H1 (cell line): ENCODE results near the gene PCP4L1. TPM values are rescaled to one million over a fixed set of nuclear protein-coding genes. Genes with fewer than 3 reads are reported as not detected.

Source experiments
- CTCF ChIA-PET: fragments of 300-600 bp; sonication (Branson Sonifier 250); formaldehyde crosslinking; loops from one replicate; lab custom pipeline; 2021; ENCODE audit not compliant: partially characterized antibody; lab: Charles Lee
- POLR2A ChIA-PET: fragments of 300-600 bp; sonication (Branson Sonifier 250); formaldehyde crosslinking; loops from one replicate; lab custom pipeline; 2021; ENCODE audit warnings: inconsistent platforms; ENCODE audit not compliant: partially characterized antibody; lab: Charles Lee
- DNase-seq, 2 experiments: peaks; one replicate each; pipeline versions ENCODE4 v3.0.0 to v3.0.0-alpha.2; 2010 to 2022; ENCODE audit warnings: low spot score in 2 of 2, low read depth in 1 of 2, mixed read lengths in 1 of 2
- FAIRE-seq: peaks from 2 replicates; lab custom pipeline; 2011; peaks lifted over from hg19 to GRCh38; lab: Jason Lieb, UNC
- H2AFZ ChIP-seq: 2 replicates; pipeline ENCODE4 v1.8.1; 2012; ENCODE audit warnings: low read length, inconsistent platforms
- H2AK5ac ChIP-seq: 2 replicates; pipeline ENCODE4 v1.6.1; 2013; ENCODE audit warnings: low read depth, low read length
- H2BK120ac ChIP-seq: replicated peaks from 2 replicates; pipeline ENCODE3; 2013; ENCODE audit warnings: low read depth, low read length, inconsistent platforms
- H2BK12ac ChIP-seq: 2 replicates; pipeline ENCODE4 v1.6.1; 2013; ENCODE audit warnings: low read depth, low read length
- H2BK15ac ChIP-seq: 2 replicates; pipeline ENCODE4 v1.6.1; 2013; ENCODE audit warnings: low read length
- H2BK20ac ChIP-seq: 2 replicates; pipeline ENCODE4 v1.6.1; 2013; ENCODE audit warnings: low read length
- H2BK5ac ChIP-seq: 2 replicates; pipeline ENCODE4 v1.6.1; 2013; ENCODE audit warnings: low read depth, low read length
- H3K14ac ChIP-seq: 2 replicates; pipeline ENCODE4 v1.6.1; 2013; ENCODE audit warnings: inconsistent platforms; ENCODE audit not compliant: insufficient read length
- H3K18ac ChIP-seq: 2 replicates; pipeline ENCODE4 v1.6.1; 2013; ENCODE audit warnings: low read length; ENCODE audit errors: extremely low read depth
- H3K23ac ChIP-seq: 2 replicates; pipeline ENCODE4 v1.6.1; 2013; ENCODE audit warnings: inconsistent platforms; ENCODE audit not compliant: insufficient read length
- H3K23me2 ChIP-seq: 2 replicates; pipeline ENCODE4 v1.6.1; 2013; ENCODE audit warnings: low read depth, low read length
- H3K27ac ChIP-seq: 2 replicates; pipeline ENCODE4 v1.6.1; 2011; ENCODE audit warnings: low read depth, low read length, inconsistent platforms
- H3K27me3 ChIP-seq, 4 experiments: replicated peaks in 1 of 4; 1 replicate in 1 of 4; 2 replicates in 3 of 4; pipeline versions ENCODE4 v1.6.1 to v1.8.1; 2011 to 2013; ENCODE audit warnings: low read length in 3 of 4, mild to moderate bottlenecking in 3 of 4, inconsistent platforms in 2 of 4, mixed read lengths in 2 of 4, moderate library complexity in 1 of 4; ENCODE audit not compliant: control insufficient read depth in 3 of 4, insufficient read depth in 3 of 4; ENCODE audit errors: extremely low read depth in 1 of 4
- H3K36me3 ChIP-seq, 4 experiments: 2 replicates each; pipeline versions ENCODE4 v1.6.1 to v1.8.1; 2011 to 2013; ENCODE audit warnings: mild to moderate bottlenecking in 4 of 4, low read length in 3 of 4, moderate library complexity in 2 of 4, control low read depth in 1 of 4, inconsistent platforms in 1 of 4; ENCODE audit not compliant: insufficient read depth in 4 of 4, control insufficient read depth in 2 of 4
- H3K4ac ChIP-seq: replicated peaks from 2 replicates; pipeline ENCODE3; 2013; ENCODE audit warnings: low read length, low read depth, mixed read lengths, inconsistent platforms; ENCODE audit not compliant: insufficient read length
- H3K4me1 ChIP-seq, 4 experiments: replicated peaks in 1 of 4; 1 replicate in 1 of 4; 2 replicates in 3 of 4; pipeline versions ENCODE4 v1.6.1 to v1.8.1; 2011 to 2013; ENCODE audit warnings: low read length in 3 of 4, inconsistent platforms in 2 of 4, mixed read lengths in 1 of 4; ENCODE audit not compliant: insufficient read depth in 4 of 4, control insufficient read depth in 3 of 4
- H3K4me2 ChIP-seq, 2 experiments: 2 replicates each; pipeline versions ENCODE4 v1.6.1 to v1.8.1; 2011 to 2013; ENCODE audit warnings: low read depth in 2 of 2, low read length in 2 of 2, control low read depth in 1 of 2, inconsistent platforms in 1 of 2, mild to moderate bottlenecking in 1 of 2; ENCODE audit not compliant: insufficient read depth in 1 of 2
- H3K4me3 ChIP-seq, 4 experiments: fragments of 200-600, 300-600 bp in 1 of 4; sonication (generic), shearing (Covaris generic), sonication (Bioruptor Twin) in 1 of 4; 2 replicates each; pipeline versions ENCODE4 v1.5.1 to v1.8.1; 2011 to 2016; ENCODE audit warnings: low read length in 4 of 4, low read depth in 3 of 4, control low read depth in 2 of 4, inconsistent platforms in 2 of 4, mild to moderate bottlenecking in 2 of 4, mixed read lengths in 1 of 4, moderate library complexity in 1 of 4; ENCODE audit not compliant: insufficient read depth in 2 of 4; ENCODE audit errors: extremely low read depth in 1 of 4
- H3K56ac ChIP-seq: replicated peaks from 2 replicates; pipeline ENCODE3; 2013; ENCODE audit warnings: low read depth, mild to moderate bottlenecking, mixed read lengths, low read length, inconsistent platforms; ENCODE audit not compliant: insufficient read length
- H3K79me1 ChIP-seq: 2 replicates; pipeline ENCODE4 v1.6.1; 2013; ENCODE audit warnings: low read depth, low read length, control low read depth
- H3K79me2 ChIP-seq, 2 experiments: 2 replicates each; pipeline versions ENCODE4 v1.6.1 to v1.8.1; 2012 to 2013; ENCODE audit warnings: low read length in 2 of 2, mild to moderate bottlenecking in 2 of 2, inconsistent platforms in 1 of 2; ENCODE audit not compliant: insufficient read depth in 2 of 2, control insufficient read depth in 1 of 2
- H3K9ac ChIP-seq, 4 experiments: replicated peaks in 1 of 4; 1 replicate in 1 of 4; 2 replicates in 3 of 4; pipeline versions ENCODE4 v1.6.1 to v1.8.1; 2011 to 2013; ENCODE audit warnings: low read depth in 3 of 4, low read length in 3 of 4, control low read depth in 2 of 4, mild to moderate bottlenecking in 2 of 4, moderate library complexity in 2 of 4, inconsistent platforms in 1 of 4; ENCODE audit errors: extremely low read depth in 1 of 4
- H3K9me3 ChIP-seq, 2 experiments: 2 replicates each; pipeline versions ENCODE4 v1.6.1 to v1.8.1; 2012 to 2013; ENCODE audit warnings: mild to moderate bottlenecking in 2 of 2, moderate library complexity in 2 of 2, control low read depth in 1 of 2, inconsistent platforms in 1 of 2, low read depth in 1 of 2, low read length in 1 of 2, mixed read lengths in 1 of 2; ENCODE audit not compliant: insufficient read depth in 2 of 2
- H4K20me1 ChIP-seq, 2 experiments: replicated peaks in 1 of 2; 2 replicates each; pipeline versions ENCODE3 to v1.8.1; 2011 to 2013; ENCODE audit warnings: inconsistent platforms in 2 of 2, low read length in 2 of 2, mild to moderate bottlenecking in 1 of 2; ENCODE audit not compliant: insufficient read depth in 2 of 2, control insufficient read depth in 1 of 2
- H4K5ac ChIP-seq: 2 replicates; pipeline ENCODE4 v1.6.1; 2013; ENCODE audit warnings: low read length, low read depth, mixed read lengths, inconsistent platforms; ENCODE audit not compliant: insufficient read length
- H4K8ac ChIP-seq: 2 replicates; pipeline ENCODE4 v1.8.0; 2013; ENCODE audit warnings: mild to moderate bottlenecking, moderate library complexity, low read length, inconsistent platforms; ENCODE audit not compliant: insufficient read depth; ENCODE audit errors: extremely low read depth
- H4K91ac ChIP-seq: replicated peaks from 2 replicates; pipeline ENCODE3; 2013; ENCODE audit warnings: low read length, mixed read lengths, inconsistent platforms; ENCODE audit not compliant: insufficient read length
- ASH2L ChIP-seq: fragments of 200-600, 300-600 bp; sonication (generic); IDR thresholded peaks from one replicate; pipeline ENCODE4 v1.7.1; 2017; ENCODE audit warnings: low read length
- TEAD4 ChIP-seq: IDR thresholded peaks from 2 replicates; pipeline ENCODE4 v1.6.1; 2012; ENCODE audit warnings: low read depth, low read length, inconsistent platforms, mixed read lengths
- WGBS, 2 experiments: shearing (Covaris generic) in 1 of 2; methylation state at CpG; one replicate each; pipeline versions ENCODE4 v1.1.6 to v1.1.7; 2013 to 2015; ENCODE audit warnings: low lambda C conversion rate in 2 of 2, mixed read lengths in 2 of 2, inconsistent platforms in 1 of 2, low coverage in 1 of 2, missing lambda C conversion rate in 1 of 2; ENCODE audit not compliant: insufficient replicate concordance in 2 of 2, insufficient coverage in 1 of 2, insufficient read length in 1 of 2; ENCODE audit errors: extremely low coverage in 1 of 2, missing lambda C conversion rate in 1 of 2; 5-methylcytosine and 5-hydroxymethylcytosine counted together
- polyA plus RNA-seq, 7 experiments: library from polyadenylated mRNA; depleted of rRNA in 3 of 7; stranded (reverse) in 5 of 7; unstranded in 2 of 7; fragments of >200 nt in 5 of 7; fragments of 200-250 nt in 2 of 7; gene quantifications; 1 replicate in 5 of 7; 2 replicates in 1 of 7; 4 replicates in 1 of 7; pipeline versions ENCODE4 v1.2.1 to v1.2.3, GENCODE V29; 2011 to 2013; ENCODE audit warnings: missing spikeins in 2 of 7, mixed read lengths in 2 of 7
- total RNA-seq: library from RNA; stranded (reverse); fragmentation: NEBNext Ultra II Directional; extraction: Animal tissue kit (Norgen Biotek cat#: 25700); gene quantifications from 2 replicates; pipeline ENCODE4 v1.2.1, GENCODE V29; 2021
- TF ChIP-seq, protein P1 (sequence below): IDR thresholded peaks from 2 replicates; pipeline ENCODE4 v1.6.1; 2012; ENCODE audit warnings: inconsistent platforms
- TF ChIP-seq, protein P2 (sequence below): IDR thresholded peaks from 2 replicates; pipeline ENCODE4 v1.6.1; 2012; ENCODE audit warnings: inconsistent platforms

The PCP4L1 gene
- total and polyA plus RNA-seq, 2 of the 8 experiments (the other 6 are each of a cell fraction or from before 2014, with no cell fraction given), result 0.41 to 1.0 TPM

GRCh38 chr1:161313554-161314200, 55.1 kb downstream of the PCP4L1 start:
- Histone ChIP-seq H2BK15ac (peak overlapping the region; percentile 12; the same call in 1 of the 2 replicates), H3K56ac (no peak overlapping the region), H2BK5ac (peak overlapping the region; percentile 97), H2AFZ (peak overlapping the region; percentile 68; the same call in 1 of the 2 replicates), H4K91ac (peak overlapping the region; percentile 77), H2BK12ac (peak overlapping the region; percentile 93; the same call in 1 of the 2 replicates), H3K79me1 (no peaks in the 10 kb centered on the region), H4K8ac (peak overlapping the region; percentile 91; the same call in 1 of the 2 replicates), H3K4ac (no peak overlapping the region), H3K23ac (no peak overlapping the region), H2BK120ac (no peak overlapping the region), H3K27ac (peak overlapping the region; percentile 96), H2BK20ac (no peak overlapping the region), H3K36me3 (peaks cover 0 to 3% (median 0%) of the 10 kb centered on the region in 4 experiments; a peak in 1 of 8 replicates), H3K18ac (peak overlapping the region; percentile 82), H3K4me2 (peak overlapping the region; percentile 77 to 84), H3K79me2 (peaks cover 0 to 28% of the 10 kb centered on the region in 2 experiments; a peak in 2 of 4 replicates), H4K20me1 (no peaks in the 10 kb centered on the region), H3K23me2 (peaks cover 7% of the 10 kb centered on the region; the same call in 1 of the 2 replicates), H3K27me3 (no peaks in the 10 kb centered on the region; a peak in 1 of 7 replicates), H2AK5ac (no peak overlapping the region), H3K4me1 (peaks cover 0 to 8% (median 6%) of the 10 kb centered on the region in 4 experiments; a peak in 6 of 7 replicates), H3K9ac (peak overlapping the region in 3 of 4 experiments; percentile 34 to 89 (median 72); a peak in 5 of 7 replicates), H4K5ac (peak overlapping the region; percentile 54), H3K4me3 (peak overlapping the region; percentile 74 to 98 (median 94)), H3K9me3 (no peaks in the 10 kb centered on the region), H3K14ac (no peak overlapping the region)
- TF ChIP-seq, protein P1, sequence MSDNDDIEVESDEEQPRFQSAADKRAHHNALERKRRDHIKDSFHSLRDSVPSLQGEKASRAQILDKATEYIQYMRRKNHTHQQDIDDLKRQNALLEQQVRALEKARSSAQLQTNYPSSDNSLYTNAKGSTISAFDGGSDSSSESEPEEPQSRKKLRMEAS, result peak; percentile 74; the same call in 1 of the 2 replicates
- TF ChIP-seq, protein P2, sequence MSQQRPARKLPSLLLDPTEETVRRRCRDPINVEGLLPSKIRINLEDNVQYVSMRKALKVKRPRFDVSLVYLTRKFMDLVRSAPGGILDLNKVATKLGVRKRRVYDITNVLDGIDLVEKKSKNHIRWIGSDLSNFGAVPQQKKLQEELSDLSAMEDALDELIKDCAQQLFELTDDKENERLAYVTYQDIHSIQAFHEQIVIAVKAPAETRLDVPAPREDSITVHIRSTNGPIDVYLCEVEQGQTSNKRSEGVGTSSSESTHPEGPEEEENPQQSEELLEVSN, result peak; percentile 85
- no peak for TF ChIP-seq ASH2L
- no peak for TF ChIP-seq TEAD4
- ChIA-PET CTCF (interaction anchor here (0.6 to 4.1 kb wide), 10 partner anchors 10 to 98 kb away, joined by 3 to 16 read pairs (median 4); partner anchors contain the start of gene TOMM40L), POLR2A (interaction anchor here (0.8 to 2.6 kb wide), 22 partner anchors 8 to 137 kb away, joined by 3 to 23 read pairs (median 4); partner anchors contain the start of genes ADAMTS4, B4GALT3, NDUFS2 and PCP4L1)
- FAIRE-seq (no peak), DNase-seq (no peak)
- 51% methylated on average over 28 of the region's 28 CpGs; no CpG with 5 or more reads in 1 of the 2 experiments for WGBS, 2 experiments
